HepG2 (cell line): ENCODE results near the gene ENO3. TPM values are rescaled to one million over a fixed set of nuclear protein-coding genes. Genes with fewer than 3 reads are reported as not detected.

Experiments
- FOXJ3 ChIP-seq: sonication (generic); formaldehyde crosslinking; IDR thresholded peaks from 2 replicates; pipeline ENCODE4 v1.4.0; 2020; ENCODE audit warnings: missing genetic modification reagents, mild to moderate bottlenecking, borderline replicate concordance
- HOXA5 ChIP-seq: sonication (generic); formaldehyde crosslinking; IDR thresholded peaks from 2 replicates; pipeline ENCODE4 v1.4.0; 2020; ENCODE audit warnings: missing genetic modification reagents
- KAT7 ChIP-seq: IDR thresholded peaks from 2 replicates; pipeline ENCODE4 v1.6.1; 2018; ENCODE audit warnings: borderline replicate concordance, missing compliant biosample characterization
- KLF13 ChIP-seq: sonication (generic); formaldehyde crosslinking; IDR thresholded peaks from 2 replicates; pipeline ENCODE4 v1.4.0; 2020; ENCODE audit warnings: mild to moderate bottlenecking, missing genetic modification reagents
- KLF6 ChIP-seq: IDR thresholded peaks from 2 replicates; pipeline ENCODE4 v1.8.0; 2016; ENCODE audit warnings: missing biosample characterization, missing genetic modification reagents
- NFKBIZ ChIP-seq: IDR thresholded peaks from 2 replicates; pipeline ENCODE4 v1.6.1; 2018; ENCODE audit warnings: missing genetic modification reagents, missing compliant biosample characterization
- NRL ChIP-seq: sonication (generic); formaldehyde crosslinking; IDR thresholded peaks from 2 replicates; pipeline ENCODE4 v1.5.0; 2020; ENCODE audit warnings: missing genetic modification reagents, mild to moderate bottlenecking, moderate library complexity, borderline replicate concordance
- PCBP2 ChIP-seq: fragments of 200-400 bp; formaldehyde crosslinking; optimal IDR thresholded peaks from 2 replicates; pipeline ENCODE3; 2018; ENCODE audit warnings: low read length, low read depth; ENCODE audit not compliant: poor library complexity, severe bottlenecking
- PHF20 ChIP-seq: sonication (generic); formaldehyde crosslinking; IDR thresholded peaks from 2 replicates; pipeline ENCODE4 v1.5.0; 2020; ENCODE audit warnings: mild to moderate bottlenecking, missing genetic modification reagents
- REPIN1 ChIP-seq: sonication (generic); formaldehyde crosslinking; IDR thresholded peaks from 2 replicates; pipeline ENCODE4 v1.8.0; 2022; ENCODE audit warnings: missing genetic modification reagents, low read depth, mild to moderate bottlenecking, borderline replicate concordance
- SATB2 ChIP-seq: sonication (generic); formaldehyde crosslinking; IDR thresholded peaks from 2 replicates; pipeline ENCODE4 v1.5.0; 2020; ENCODE audit warnings: missing genetic modification reagents
- SNRNP70 ChIP-seq: fragments of 200-400 bp; formaldehyde crosslinking; IDR thresholded peaks from 2 replicates; pipeline ENCODE4 v1.6.1; 2017; ENCODE audit warnings: mild to moderate bottlenecking, low read depth, low read length, moderate library complexity
- SPEN ChIP-seq: sonication (generic); formaldehyde crosslinking; IDR thresholded peaks from 2 replicates; pipeline ENCODE4 v1.5.1; 2020; ENCODE audit warnings: low read depth, mild to moderate bottlenecking, missing genetic modification reagents
- TRIM24 ChIP-seq: sonication (generic); formaldehyde crosslinking; IDR thresholded peaks from 2 replicates; pipeline ENCODE4 v1.8.0; 2022; ENCODE audit warnings: mild to moderate bottlenecking, missing genetic modification reagents
- ZBTB7A ChIP-seq: sonication (generic); formaldehyde crosslinking; IDR thresholded peaks from 2 replicates; pipeline ENCODE4 v1.8.0; 2022; ENCODE audit warnings: mild to moderate bottlenecking, missing genetic modification reagents
- ZNF772 ChIP-seq: sonication (generic); formaldehyde crosslinking; IDR thresholded peaks from 2 replicates; pipeline ENCODE4 v1.5.0; 2020; ENCODE audit warnings: mild to moderate bottlenecking, missing genetic modification reagents
- polyA plus RNA-seq, 8 experiments: library from polyadenylated mRNA; depleted of rRNA in 3 of 8; stranded (reverse) in 7 of 8; unstranded in 1 of 8; fragments of >200 nt; fragmentation: Illumina TruSeq in 4 of 8; extraction: Trizol in 4 of 8; gene quantifications; 2 replicates each; pipeline versions ENCODE4 v1.2.1 to v1.2.3, GENCODE V29; 2011 to 2016; ENCODE audit warnings: low read depth in 4 of 8, missing spikeins in 1 of 8, mixed read lengths in 1 of 8; ENCODE audit not compliant: insufficient read depth in 1 of 8
- total RNA-seq, 5 experiments: library from RNA; depleted of rRNA; stranded (reverse); fragments of >200 nt; fragmentation: Illumina TruSeq; extraction: Trizol; gene quantifications; 2 replicates each; pipeline ENCODE4 v1.2.3, GENCODE V29; 2016; ENCODE audit warnings: low read depth in 1 of 5
- TF ChIP-seq, protein P1 (sequence below): sonication (generic); formaldehyde crosslinking; conservative IDR thresholded peaks from 2 replicates; pipeline ENCODE4 v1.4.0; 2020; ENCODE audit warnings: missing genetic modification reagents
- TF ChIP-seq, protein P2 (sequence below): sonication (generic); formaldehyde crosslinking; IDR thresholded peaks from 2 replicates; pipeline ENCODE4 v1.5.1; 2020; ENCODE audit warnings: mild to moderate bottlenecking, missing genetic modification reagents, moderate library complexity
- TF ChIP-seq, protein P3 (sequence below): sonication (generic); formaldehyde crosslinking; IDR thresholded peaks from 2 replicates; pipeline ENCODE4 v1.4.0; 2020; ENCODE audit warnings: mild to moderate bottlenecking, missing genetic modification reagents

ENO3 gene
- total and polyA plus RNA-seq, 2 of the 13 experiments (the other 11 are each of a cell fraction or from before 2014, with no cell fraction given): 59.8 to 69.8 TPM

DNA sequence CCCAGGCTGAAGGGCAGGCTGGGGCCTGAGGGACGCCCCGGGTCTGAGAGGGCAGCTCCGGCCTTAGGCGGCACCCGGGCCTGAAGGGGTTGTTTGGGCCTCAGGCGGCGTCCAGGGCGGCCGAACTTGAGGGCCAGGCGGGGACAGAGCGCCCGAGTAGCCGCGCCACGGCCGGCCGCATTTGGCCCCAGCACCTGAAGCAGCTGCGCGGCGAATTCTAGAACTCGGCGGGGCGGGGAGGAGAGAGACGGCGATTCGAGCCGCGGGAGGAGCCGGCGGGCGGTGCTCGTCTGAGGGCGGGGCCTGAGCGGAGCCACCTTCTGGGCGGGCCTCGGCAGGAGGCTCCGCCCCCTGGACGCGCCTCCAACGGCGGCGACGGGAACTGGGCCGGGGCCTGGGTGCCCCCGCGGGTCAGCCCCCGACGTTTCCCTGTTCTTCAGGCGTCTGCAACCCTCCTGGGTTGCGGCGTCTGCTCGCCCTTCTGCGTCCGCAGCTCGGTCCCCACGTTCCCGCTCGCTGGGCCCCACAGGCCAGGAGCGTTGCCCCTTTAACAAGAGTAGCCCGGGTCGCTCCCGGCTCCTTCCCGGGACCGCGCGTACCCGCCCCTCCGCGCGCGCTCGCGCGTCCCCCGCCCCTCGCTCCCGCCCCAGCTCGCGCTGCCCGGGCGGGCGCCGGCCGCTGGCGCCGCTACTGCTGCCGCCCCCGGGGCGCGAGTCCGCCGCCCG, 46.5 kb downstream of the ENO3 start, which contains the start of the genes INCA1 and KIF1C (continued):
- TF ChIP-seq FOXJ3 (CRISPR knock-in tag) (no peak), SPEN (no peak), PHF20 (CRISPR knock-in tag) (no peak), HOXA5 (CRISPR knock-in tag) (peak; percentile 46), PCBP2 (no peak), TRIM24 (CRISPR knock-in tag) (no peak), ZBTB7A (CRISPR knock-in tag) (no peak), KLF6 (CRISPR knock-in tag) (no peak), KAT7 (CRISPR knock-in tag) (no peak), NFKBIZ (CRISPR knock-in tag) (no peak), SNRNP70 (no peak), SATB2 (CRISPR knock-in tag) (no peak), REPIN1 (0 out of 2 replicates have a peak, but pooled peaks have one; percentile 50), ZNF772 (CRISPR knock-in tag) (peak; percentile 25; the same call in 1 of the 2 replicates), KLF13 (no peak), NRL (peak; percentile 78)
- TF ChIP-seq, protein P1, sequence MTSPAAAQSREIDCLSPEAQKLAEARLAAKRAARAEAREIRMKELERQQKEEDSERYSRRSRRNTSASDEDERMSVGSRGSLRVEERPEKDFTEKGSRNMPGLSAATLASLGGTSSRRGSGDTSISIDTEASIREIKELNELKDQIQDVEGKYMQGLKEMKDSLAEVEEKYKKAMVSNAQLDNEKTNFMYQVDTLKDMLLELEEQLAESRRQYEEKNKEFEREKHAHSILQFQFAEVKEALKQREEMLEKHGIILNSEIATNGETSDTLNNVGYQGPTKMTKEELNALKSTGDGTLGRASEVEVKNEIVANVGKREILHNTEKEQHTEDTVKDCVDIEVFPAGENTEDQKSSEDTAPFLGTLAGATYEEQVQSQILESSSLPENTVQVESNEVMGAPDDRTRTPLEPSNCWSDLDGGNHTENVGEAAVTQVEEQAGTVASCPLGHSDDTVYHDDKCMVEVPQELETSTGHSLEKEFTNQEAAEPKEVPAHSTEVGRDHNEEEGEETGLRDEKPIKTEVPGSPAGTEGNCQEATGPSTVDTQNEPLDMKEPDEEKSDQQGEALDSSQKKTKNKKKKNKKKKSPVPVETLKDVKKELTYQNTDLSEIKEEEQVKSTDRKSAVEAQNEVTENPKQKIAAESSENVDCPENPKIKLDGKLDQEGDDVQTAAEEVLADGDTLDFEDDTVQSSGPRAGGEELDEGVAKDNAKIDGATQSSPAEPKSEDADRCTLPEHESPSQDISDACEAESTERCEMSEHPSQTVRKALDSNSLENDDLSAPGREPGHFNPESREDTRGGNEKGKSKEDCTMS (CRISPR knock-in tag): no peak
- TF ChIP-seq, protein P2, sequence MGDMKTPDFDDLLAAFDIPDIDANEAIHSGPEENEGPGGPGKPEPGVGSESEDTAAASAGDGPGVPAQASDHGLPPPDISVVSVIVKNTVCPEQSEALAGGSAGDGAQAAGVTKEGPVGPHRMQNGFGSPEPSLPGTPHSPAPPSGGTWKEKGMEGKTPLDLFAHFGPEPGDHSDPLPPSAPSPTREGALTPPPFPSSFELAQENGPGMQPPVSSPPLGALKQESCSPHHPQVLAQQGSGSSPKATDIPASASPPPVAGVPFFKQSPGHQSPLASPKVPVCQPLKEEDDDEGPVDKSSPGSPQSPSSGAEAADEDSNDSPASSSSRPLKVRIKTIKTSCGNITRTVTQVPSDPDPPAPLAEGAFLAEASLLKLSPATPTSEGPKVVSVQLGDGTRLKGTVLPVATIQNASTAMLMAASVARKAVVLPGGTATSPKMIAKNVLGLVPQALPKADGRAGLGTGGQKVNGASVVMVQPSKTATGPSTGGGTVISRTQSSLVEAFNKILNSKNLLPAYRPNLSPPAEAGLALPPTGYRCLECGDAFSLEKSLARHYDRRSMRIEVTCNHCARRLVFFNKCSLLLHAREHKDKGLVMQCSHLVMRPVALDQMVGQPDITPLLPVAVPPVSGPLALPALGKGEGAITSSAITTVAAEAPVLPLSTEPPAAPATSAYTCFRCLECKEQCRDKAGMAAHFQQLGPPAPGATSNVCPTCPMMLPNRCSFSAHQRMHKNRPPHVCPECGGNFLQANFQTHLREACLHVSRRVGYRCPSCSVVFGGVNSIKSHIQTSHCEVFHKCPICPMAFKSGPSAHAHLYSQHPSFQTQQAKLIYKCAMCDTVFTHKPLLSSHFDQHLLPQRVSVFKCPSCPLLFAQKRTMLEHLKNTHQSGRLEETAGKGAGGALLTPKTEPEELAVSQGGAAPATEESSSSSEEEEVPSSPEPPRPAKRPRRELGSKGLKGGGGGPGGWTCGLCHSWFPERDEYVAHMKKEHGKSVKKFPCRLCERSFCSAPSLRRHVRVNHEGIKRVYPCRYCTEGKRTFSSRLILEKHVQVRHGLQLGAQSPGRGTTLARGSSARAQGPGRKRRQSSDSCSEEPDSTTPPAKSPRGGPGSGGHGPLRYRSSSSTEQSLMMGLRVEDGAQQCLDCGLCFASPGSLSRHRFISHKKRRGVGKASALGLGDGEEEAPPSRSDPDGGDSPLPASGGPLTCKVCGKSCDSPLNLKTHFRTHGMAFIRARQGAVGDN (CRISPR knock-in tag): peak; percentile 95
- TF ChIP-seq, protein P3, sequence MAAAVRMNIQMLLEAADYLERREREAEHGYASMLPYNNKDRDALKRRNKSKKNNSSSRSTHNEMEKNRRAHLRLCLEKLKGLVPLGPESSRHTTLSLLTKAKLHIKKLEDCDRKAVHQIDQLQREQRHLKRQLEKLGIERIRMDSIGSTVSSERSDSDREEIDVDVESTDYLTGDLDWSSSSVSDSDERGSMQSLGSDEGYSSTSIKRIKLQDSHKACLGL: peak; percentile 67; the same call in 1 of the 2 replicates
